Stomach (tissue), 4 donors: ENCODE data around the gene ATF7.

ENCODE experiments used
- EP300 ChIP-seq: sonication (generic); formaldehyde crosslinking; IDR thresholded peaks from one replicate; pipeline ENCODE4 v1.6.1; 2017; ENCODE audit warnings: antibody characterized with exemption
- POLR2A ChIP-seq, 4 donors: fragments of 450-650 bp; IDR thresholded peaks; one replicate each; pipeline ENCODE4 v1.6.1; 2016; ENCODE audit warnings: antibody characterized with exemption in 4 of 4, control low read depth in 2 of 4, mild to moderate bottlenecking in 1 of 4, moderate library complexity in 1 of 4
- TF ChIP-seq, protein P1 (sequence below), 7 experiments: fragments of 450-650 bp in 4 of 7; fragments of 200-600 bp in 3 of 7; sonication (generic) in 3 of 7; IDR thresholded peaks; one replicate each; pipeline ENCODE4 v1.5.1; 2016 to 2019; ENCODE audit warnings: antibody characterized with exemption in 7 of 7, control low read depth in 2 of 7, mild to moderate bottlenecking in 1 of 7

DNA sequence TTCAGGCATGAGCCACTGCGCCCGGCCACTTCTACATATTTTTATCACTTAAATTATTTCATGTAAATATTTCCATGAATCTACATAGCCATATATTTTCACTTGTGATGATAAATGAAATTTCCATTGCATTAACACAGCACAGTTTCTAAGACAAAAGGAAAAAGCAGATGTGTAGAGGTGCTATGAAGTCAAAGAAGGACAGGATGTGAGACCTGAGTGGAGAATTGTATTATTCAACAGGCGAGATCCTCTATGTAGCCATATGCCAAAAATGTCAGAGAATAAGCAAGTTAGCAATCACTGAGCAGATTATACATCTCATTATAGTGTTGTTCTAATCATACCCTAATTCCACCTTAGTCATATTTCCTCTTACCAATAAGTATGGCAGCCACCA, 38.1 kb downstream of the ATF7 start:
- TF ChIP-seq, protein P1, sequence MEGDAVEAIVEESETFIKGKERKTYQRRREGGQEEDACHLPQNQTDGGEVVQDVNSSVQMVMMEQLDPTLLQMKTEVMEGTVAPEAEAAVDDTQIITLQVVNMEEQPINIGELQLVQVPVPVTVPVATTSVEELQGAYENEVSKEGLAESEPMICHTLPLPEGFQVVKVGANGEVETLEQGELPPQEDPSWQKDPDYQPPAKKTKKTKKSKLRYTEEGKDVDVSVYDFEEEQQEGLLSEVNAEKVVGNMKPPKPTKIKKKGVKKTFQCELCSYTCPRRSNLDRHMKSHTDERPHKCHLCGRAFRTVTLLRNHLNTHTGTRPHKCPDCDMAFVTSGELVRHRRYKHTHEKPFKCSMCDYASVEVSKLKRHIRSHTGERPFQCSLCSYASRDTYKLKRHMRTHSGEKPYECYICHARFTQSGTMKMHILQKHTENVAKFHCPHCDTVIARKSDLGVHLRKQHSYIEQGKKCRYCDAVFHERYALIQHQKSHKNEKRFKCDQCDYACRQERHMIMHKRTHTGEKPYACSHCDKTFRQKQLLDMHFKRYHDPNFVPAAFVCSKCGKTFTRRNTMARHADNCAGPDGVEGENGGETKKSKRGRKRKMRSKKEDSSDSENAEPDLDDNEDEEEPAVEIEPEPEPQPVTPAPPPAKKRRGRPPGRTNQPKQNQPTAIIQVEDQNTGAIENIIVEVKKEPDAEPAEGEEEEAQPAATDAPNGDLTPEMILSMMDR (IDR thresholded peaks at IDR 0.05), result no peak
- TF ChIP-seq EP300, result no peak
- no peak for TF ChIP-seq POLR2A (IDR thresholded peaks at IDR 0.05)
